Transverse colon (tissue), 4 donors: ENCODE measurements around the gene WAPL. TPM values are rescaled to one million over a fixed set of nuclear protein-coding genes. Genes with fewer than 3 reads are reported as not detected.

ENCODE experiments used
- DNase-seq: peaks from one replicate; pipeline ENCODE4 v3.0.0-alpha.2; 2019
- H3K27ac ChIP-seq, 4 donors: fragments of 200-600 bp; sonication (generic); 2 replicates each; pipeline ENCODE4 v1.5.1; 2016 to 2018; ENCODE audit warnings: inconsistent platforms in 4 of 4
- H3K27me3 ChIP-seq: fragments of 200-600 bp; sonication (generic); 2 replicates; pipeline ENCODE4 v1.5.1; 2017; ENCODE audit warnings: inconsistent platforms
- H3K36me3 ChIP-seq, 4 donors: fragments of 200-600 bp; sonication (generic); 2 replicates each; pipeline ENCODE4 v1.5.1; 2017 to 2019; ENCODE audit warnings: inconsistent platforms in 4 of 4
- H3K4me1 ChIP-seq, 4 donors: fragments of 200-600 bp; sonication (generic); 2 replicates each; pipeline ENCODE4 v1.5.1; 2017 to 2020; ENCODE audit warnings: inconsistent platforms in 4 of 4
- H3K4me3 ChIP-seq, 4 donors: fragments of 200-600 bp; sonication (generic); 1 replicate in 1 of 4; 2 replicates in 3 of 4; pipeline versions ENCODE4 v1.5.1 to v1.6.1; 2017 to 2019; ENCODE audit warnings: inconsistent platforms in 4 of 4
- H3K9me3 ChIP-seq, 2 donors: fragments of 200-600 bp; sonication (generic); 2 replicates each; pipeline ENCODE4 v1.5.1; 2017 to 2019; ENCODE audit warnings: inconsistent platforms in 2 of 2
- EP300 ChIP-seq: sonication (generic); formaldehyde crosslinking; IDR thresholded peaks from one replicate; pipeline ENCODE4 v1.6.1; 2017; ENCODE audit warnings: antibody characterized with exemption, low read depth
- POLR2A ChIP-seq: fragments of 450-650 bp; IDR thresholded peaks from one replicate; pipeline ENCODE4 v1.6.1; 2016; ENCODE audit warnings: antibody characterized with exemption, mild to moderate bottlenecking, moderate library complexity
- POLR2AphosphoS5 ChIP-seq, 3 donors: sonication (generic); formaldehyde crosslinking; IDR thresholded peaks; one replicate each; pipeline ENCODE4 v1.6.1; 2016; ENCODE audit warnings: antibody characterized with exemption in 3 of 3
- WGBS, 2 donors: methylation state at CpG; one replicate each; pipeline ENCODE4 v1.1.5; 2018; ENCODE audit warnings: low coverage in 1 of 2; 5-methylcytosine and 5-hydroxymethylcytosine counted together
- in situ Hi-C, 4 donors: fragments of 200-750 bp; cut with MboI; loops; one replicate each; pipeline versions ENCODE4 v1.15.0 to v1.15.1; 2017; ENCODE audit warnings: low sequenced_read_pairs in 3 of 4, low pct_ligation_motif_present in 1 of 4, low pct_unique_long_range_greater_than_20kb in 1 of 4
- intact Hi-C: fragments of 100-400 bp; cut with DNase I; formaldehyde crosslinking; loops from one replicate; pipeline ENCODE4 v1.15.1; 2023; ENCODE audit warnings: low total_unique reads
- total RNA-seq, 4 donors: library from RNA; depleted of rRNA; stranded (reverse); fragments of >200 nt; gene quantifications; one replicate each; pipeline ENCODE4 v1.1.0, GENCODE V29; 2016
- TF ChIP-seq, protein P1 (sequence below), 5 experiments: fragments of 200-600 bp in 3 of 5; fragments of 450-650 bp in 2 of 5; sonication (generic) in 3 of 5; IDR thresholded peaks; 1 replicate in 2 of 5; 2 replicates in 3 of 5; pipeline ENCODE4 v1.5.1; 2016 to 2017; ENCODE audit warnings: antibody characterized with exemption in 5 of 5, inconsistent platforms in 3 of 5, mild to moderate bottlenecking in 2 of 5, moderate library complexity in 1 of 5

The WAPL gene
- total RNA-seq, 4 donors from 2014 or later, result 26.6 to 71.4 (median 41.0) TPM

DNA sequence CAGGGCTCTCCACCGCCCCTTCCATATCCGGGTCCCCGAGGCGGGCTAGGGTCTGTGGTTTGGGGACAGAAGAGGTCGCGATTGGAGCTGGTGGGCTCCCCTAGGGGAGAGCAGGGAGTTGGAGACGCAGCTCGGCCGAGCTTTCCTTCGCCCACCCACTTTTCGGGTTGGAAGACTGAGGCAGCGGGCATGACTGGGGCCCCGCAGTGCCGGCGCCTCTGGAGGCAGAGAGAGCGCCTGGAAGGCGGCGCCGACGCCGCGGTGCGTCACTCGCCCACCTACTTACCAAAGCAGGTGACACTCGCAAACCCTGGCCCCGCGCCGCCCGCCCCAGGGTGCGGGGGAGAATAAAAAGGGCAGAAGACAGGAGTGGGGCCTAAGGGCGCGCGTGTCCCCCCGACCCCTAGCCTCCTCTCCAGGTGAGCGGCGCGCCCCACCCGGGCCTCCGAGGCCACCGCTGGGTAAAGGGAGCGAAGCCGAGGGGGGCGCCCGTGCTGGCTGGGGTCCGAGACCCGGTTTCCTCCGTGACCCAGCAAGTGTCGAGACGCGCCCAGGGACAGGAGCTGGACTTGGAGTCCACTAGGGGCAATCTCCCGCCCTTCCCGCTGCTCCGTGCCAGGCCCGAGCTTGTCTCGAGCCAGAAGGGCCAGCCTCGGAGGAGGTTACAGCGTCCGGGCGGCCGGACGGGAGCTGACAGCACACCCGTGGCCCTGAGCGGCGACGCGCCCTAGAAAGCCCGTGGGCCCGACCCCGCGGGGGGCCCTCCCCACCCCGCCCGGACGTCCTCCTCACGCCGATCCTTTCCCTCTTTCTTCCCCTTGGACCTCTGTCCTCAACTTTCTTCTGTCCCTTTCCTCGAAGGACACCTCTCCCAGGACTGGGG is 120.6 kb downstream of the WAPL start:
- peak; percentile 59 for DNase-seq
- H3K27me3 ChIP-seq, result peaks cover 24% of the 10 kb centered on the region
- intact Hi-C loops (no loop called here), in situ Hi-C loops (no loop called here)
- H3K4me3 ChIP-seq, result peak overlapping the region; percentile 33 to 71 (median 60)
- H3K36me3 ChIP-seq, result no peaks in the 10 kb centered on the region
- TF ChIP-seq, protein P1, sequence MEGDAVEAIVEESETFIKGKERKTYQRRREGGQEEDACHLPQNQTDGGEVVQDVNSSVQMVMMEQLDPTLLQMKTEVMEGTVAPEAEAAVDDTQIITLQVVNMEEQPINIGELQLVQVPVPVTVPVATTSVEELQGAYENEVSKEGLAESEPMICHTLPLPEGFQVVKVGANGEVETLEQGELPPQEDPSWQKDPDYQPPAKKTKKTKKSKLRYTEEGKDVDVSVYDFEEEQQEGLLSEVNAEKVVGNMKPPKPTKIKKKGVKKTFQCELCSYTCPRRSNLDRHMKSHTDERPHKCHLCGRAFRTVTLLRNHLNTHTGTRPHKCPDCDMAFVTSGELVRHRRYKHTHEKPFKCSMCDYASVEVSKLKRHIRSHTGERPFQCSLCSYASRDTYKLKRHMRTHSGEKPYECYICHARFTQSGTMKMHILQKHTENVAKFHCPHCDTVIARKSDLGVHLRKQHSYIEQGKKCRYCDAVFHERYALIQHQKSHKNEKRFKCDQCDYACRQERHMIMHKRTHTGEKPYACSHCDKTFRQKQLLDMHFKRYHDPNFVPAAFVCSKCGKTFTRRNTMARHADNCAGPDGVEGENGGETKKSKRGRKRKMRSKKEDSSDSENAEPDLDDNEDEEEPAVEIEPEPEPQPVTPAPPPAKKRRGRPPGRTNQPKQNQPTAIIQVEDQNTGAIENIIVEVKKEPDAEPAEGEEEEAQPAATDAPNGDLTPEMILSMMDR (IDR thresholded peaks at IDR 0.05), result peak in 3 of 5 experiments; percentile 7 to 16 (median 15)
- no peak for TF ChIP-seq EP300
- 1% methylated on average over 65 of the region's 76 CpGs; no CpG with 5 or more reads in 1 of the 2 donors for WGBS, 2 donors
- no peaks in the 10 kb centered on the region for H3K9me3 ChIP-seq
- peak overlapping the region; percentile 80 to 94 (median 87) for H3K27ac ChIP-seq
- peaks cover 9 to 30% (median 26%) of the 10 kb centered on the region in 4 donors for H3K4me1 ChIP-seq

DNA sequence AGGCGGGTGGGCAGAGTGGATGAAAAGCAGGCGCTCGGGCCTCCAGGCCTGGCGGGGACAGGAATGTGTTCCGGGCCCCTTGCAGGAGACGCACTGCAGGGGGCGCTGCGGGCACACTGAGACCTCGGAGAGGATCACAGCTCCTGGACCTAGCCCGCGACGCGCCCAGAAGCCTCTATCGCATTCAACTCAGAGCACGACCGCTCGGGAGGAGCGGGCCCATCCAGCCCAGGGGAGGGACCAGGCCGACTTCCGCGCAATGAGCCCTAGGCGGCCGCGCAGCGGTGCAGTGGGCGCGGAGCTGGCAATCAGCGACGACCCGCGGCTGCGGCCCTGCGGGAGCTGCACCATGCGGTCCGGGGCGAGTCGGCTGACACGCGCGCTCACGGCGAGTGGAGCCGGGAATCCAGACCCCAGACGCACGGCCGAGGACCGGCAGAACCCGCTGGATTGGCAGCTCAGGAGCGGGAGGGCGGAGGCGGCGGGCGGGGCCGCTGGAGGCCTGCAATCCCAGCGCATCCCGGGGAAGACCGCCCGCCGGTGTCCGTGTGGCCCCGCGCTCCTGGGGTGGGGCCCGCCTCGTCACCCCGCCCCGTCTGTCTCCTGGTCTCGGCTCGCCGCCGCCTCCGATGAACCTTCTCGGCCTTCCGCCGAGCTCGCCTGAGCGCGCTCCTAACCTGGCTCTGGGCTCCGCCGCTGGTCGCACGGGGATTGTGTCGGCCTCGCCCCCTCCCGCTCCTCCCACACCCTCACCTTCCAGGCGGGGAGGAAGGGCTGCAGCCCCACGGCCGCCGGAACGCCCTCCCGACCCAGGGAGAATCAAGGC is 121.5 kb downstream of the WAPL start:
- peaks cover 24% of the 10 kb centered on the region for H3K27me3 ChIP-seq
- no peaks in the 10 kb centered on the region for H3K9me3 ChIP-seq
- H3K27ac ChIP-seq, result peak overlapping the region; percentile 80 to 94 (median 87)
- H3K4me3 ChIP-seq, result peak overlapping the region; percentile 33 to 71 (median 60)
- in situ Hi-C loops (loop anchor here (5.0 to 25.0 kb wide), 3 partner anchors 185 to 187 kb away; no protein-coding TSS in a partner anchor), intact Hi-C loops (loop anchor here (5.0 kb wide), 1 partner anchor 187 kb away; no protein-coding TSS in a partner anchor)
- peaks cover 9 to 30% (median 26%) of the 10 kb centered on the region in 4 donors for H3K4me1 ChIP-seq
- TF ChIP-seq POLR2A, result peak; percentile 7
- TF ChIP-seq EP300, result no peak
- peak; percentile 4 to 60 (median 49) for TF ChIP-seq POLR2AphosphoS5 (IDR thresholded peaks at IDR 0.05)
- TF ChIP-seq, protein P1 (IDR thresholded peaks at IDR 0.05), result peak; percentile 90 to 95 (median 93)
- 0% methylated on average over 54 of the region's 90 CpGs; no CpG with 5 or more reads in 1 of the 2 donors for WGBS, 2 donors
- H3K36me3 ChIP-seq, result no peaks in the 10 kb centered on the region
- peak; percentile 97 for DNase-seq

DNA sequence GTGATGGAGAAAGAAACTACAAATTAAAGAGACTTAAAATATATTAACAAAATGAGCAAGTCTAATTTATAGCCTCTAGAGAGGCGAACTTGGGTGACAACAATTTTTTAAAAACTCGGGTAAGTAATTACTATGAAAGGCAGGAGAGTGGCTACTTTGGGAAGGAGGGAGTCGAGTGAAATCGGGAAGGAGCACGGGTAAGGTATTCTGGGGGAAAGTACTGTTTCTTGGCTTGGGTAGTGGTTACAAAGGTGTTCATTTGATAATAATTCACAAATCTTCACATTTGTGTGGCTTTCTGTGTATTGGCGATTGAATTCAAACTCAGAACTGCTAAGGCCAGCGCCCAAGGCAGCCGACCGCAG is 122.1 kb downstream of the WAPL start:
- Histone ChIP-seq H3K27ac (peak overlapping the region; percentile 80 to 94 (median 87)), H3K36me3 (no peaks in the 10 kb centered on the region), H3K27me3 (peaks cover 24% of the 10 kb centered on the region), H3K4me1 (peaks cover 9 to 30% (median 26%) of the 10 kb centered on the region in 4 donors), H3K4me3 (peak overlapping the region in 2 of 4 donors; percentile 61 to 71), H3K9me3 (no peaks in the 10 kb centered on the region)
- in situ Hi-C loops, result loop anchor here (5.0 to 25.0 kb wide), 3 partner anchors 185 to 188 kb away; no protein-coding TSS in a partner anchor
- TF ChIP-seq, protein P1 (IDR thresholded peaks at IDR 0.05), result no peak
- TF ChIP-seq POLR2A (no peak), EP300 (no peak), POLR2AphosphoS5 (IDR thresholded peaks at IDR 0.05) (no peak)
- no peak for DNase-seq
- 36 to 45% methylated on average over 6 to 9 of the region's 9 CpGs for WGBS, 2 donors
- intact Hi-C loops, result loop anchor here (5.0 kb wide), 1 partner anchor 188 kb away; no protein-coding TSS in a partner anchor
